ENCODE data around the gene NPPC. TPM values are rescaled to one million over a fixed set of nuclear protein-coding genes. Genes with fewer than 3 reads are reported as not detected.

Gene NPPC
- total RNA-seq, 3 donors from 2014 or later = 0.39 to 2.7 TPM; not detected in 1

DNA sequence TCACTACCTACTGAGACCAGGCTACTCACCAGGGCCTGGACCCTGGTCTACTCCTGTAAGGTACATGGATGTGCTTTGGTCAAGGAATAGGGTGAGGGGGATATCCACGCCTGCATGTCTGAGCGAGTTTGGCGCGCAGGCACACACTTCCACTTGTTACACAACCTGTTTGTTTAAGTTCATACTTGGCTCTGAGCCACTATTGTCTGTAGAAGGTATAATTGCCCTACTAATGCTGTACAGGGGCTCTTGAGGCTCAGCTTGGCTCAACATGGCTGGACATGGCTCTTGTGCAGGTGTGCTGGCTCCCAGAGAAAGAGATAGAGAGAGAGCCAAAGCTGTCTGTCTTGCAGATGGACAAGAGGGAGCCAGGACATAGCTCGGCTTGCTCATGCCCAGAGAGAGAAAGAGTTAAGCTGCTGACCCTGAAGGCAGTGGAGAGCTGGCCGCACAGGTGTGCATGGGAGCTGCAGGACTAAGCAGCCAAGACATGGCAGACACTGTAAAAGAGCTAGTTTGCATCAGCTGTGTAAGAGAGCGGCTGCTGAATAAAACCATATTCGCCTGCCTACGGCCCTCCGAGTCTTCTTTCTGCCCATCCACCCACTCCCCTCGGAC, 35.2 kb downstream of the NPPC start:
- ATAC-seq (peak; percentile 52), DNase-seq (no peak)
- no peaks in the 10 kb centered on the region for H3K4me1 ChIP-seq (ENCODE audit: low read depth)
- no peaks in the 10 kb centered on the region for H3K36me3 ChIP-seq (ENCODE audit: low read depth)
- intact Hi-C loops (cut with DNase I, micrococcal nuclease) = no loop called here
- no peak overlapping the region for H3K4me3 ChIP-seq
- H3K9me3 ChIP-seq = peaks cover 2% of the 10 kb centered on the region
- TF ChIP-seq, protein P1, sequence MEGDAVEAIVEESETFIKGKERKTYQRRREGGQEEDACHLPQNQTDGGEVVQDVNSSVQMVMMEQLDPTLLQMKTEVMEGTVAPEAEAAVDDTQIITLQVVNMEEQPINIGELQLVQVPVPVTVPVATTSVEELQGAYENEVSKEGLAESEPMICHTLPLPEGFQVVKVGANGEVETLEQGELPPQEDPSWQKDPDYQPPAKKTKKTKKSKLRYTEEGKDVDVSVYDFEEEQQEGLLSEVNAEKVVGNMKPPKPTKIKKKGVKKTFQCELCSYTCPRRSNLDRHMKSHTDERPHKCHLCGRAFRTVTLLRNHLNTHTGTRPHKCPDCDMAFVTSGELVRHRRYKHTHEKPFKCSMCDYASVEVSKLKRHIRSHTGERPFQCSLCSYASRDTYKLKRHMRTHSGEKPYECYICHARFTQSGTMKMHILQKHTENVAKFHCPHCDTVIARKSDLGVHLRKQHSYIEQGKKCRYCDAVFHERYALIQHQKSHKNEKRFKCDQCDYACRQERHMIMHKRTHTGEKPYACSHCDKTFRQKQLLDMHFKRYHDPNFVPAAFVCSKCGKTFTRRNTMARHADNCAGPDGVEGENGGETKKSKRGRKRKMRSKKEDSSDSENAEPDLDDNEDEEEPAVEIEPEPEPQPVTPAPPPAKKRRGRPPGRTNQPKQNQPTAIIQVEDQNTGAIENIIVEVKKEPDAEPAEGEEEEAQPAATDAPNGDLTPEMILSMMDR (IDR thresholded peaks at IDR 0.05) = no peak

DNA sequence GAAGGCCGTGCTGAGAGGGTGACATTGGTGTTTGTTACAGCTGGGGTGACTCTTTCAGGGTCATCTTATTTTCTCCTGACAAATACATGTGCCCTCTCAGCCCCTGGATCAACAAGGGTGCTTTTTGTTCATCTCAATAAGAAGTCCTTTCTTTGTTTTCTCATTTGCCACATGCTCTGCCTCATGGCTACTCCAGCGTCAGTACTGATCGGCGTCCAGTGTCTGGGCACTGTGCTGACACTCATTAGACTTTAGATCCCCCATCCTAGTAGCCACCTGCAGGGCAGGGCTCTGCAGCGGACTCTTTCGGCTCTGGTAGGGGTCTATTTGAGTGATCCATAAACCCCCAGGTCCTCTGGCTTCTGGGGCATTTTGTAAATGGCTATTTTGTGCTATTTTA, 38.4 kb downstream of the NPPC start:
- Histone ChIP-seq H3K4me1 (ENCODE audit: low read depth) (no peaks in the 10 kb centered on the region), H3K4me3 (no peak overlapping the region), H3K9me3 (peaks cover 3% of the 10 kb centered on the region), H3K36me3 (ENCODE audit: low read depth) (no peaks in the 10 kb centered on the region)
- TF ChIP-seq, protein P1 (IDR thresholded peaks at IDR 0.05) = no peak
- DNase-seq = no peak
- intact Hi-C loops (cut with DNase I, micrococcal nuclease) = no loop called here
- ATAC-seq = no peak

GRCh38 chr2:231886071-231886681, 40.0 kb downstream of the NPPC start:
- Histone ChIP-seq H3K36me3 (ENCODE audit: low read depth) (no peaks in the 10 kb centered on the region), H3K9me3 (peaks cover 3% of the 10 kb centered on the region), H3K4me1 (ENCODE audit: low read depth) (no peaks in the 10 kb centered on the region), H3K4me3 (no peak overlapping the region)
- DNase-seq (no peak), ATAC-seq (no peak)
- TF ChIP-seq, protein P1 (IDR thresholded peaks at IDR 0.05) = no peak
- intact Hi-C loops (cut with DNase I, micrococcal nuclease) = no loop called here

- Histone ChIP-seq H3K9me3 (peaks cover 3% of the 10 kb centered on the region), H3K4me1 (ENCODE audit: low read depth) (peaks cover 6% of the 10 kb centered on the region), H3K4me3 (no peak overlapping the region), H3K36me3 (ENCODE audit: low read depth) (no peaks in the 10 kb centered on the region)
- intact Hi-C loops (cut with DNase I, micrococcal nuclease) = no loop called here
- DNase-seq = no peak
- TF ChIP-seq, protein P1 (IDR thresholded peaks at IDR 0.05) = no peak
- no peak for ATAC-seq
Measured at GRCh38 chr2:231884438-231885140, 41.6 kb downstream of the NPPC start.

GRCh38 chr2:231883468-231883881, 42.7 kb downstream of the NPPC start:
- TF ChIP-seq, protein P1 (IDR thresholded peaks at IDR 0.05) = no peak
- DNase-seq (peak in 1 of 3 donors; percentile 23), ATAC-seq (peak; percentile 52)
- Histone ChIP-seq H3K4me3 (no peak overlapping the region), H3K4me1 (ENCODE audit: low read depth) (peaks cover 6% of the 10 kb centered on the region), H3K9me3 (peaks cover 3% of the 10 kb centered on the region), H3K36me3 (ENCODE audit: low read depth) (no peaks in the 10 kb centered on the region)
- intact Hi-C loops (cut with DNase I, micrococcal nuclease) = no loop called here
